ENCODE data around the gene SDR42E1. TPM values are rescaled to one million over a fixed set of nuclear protein-coding genes. Genes with fewer than 3 reads are reported as not detected.

Gene SDR42E1
- total and polyA plus RNA-seq, 2 of the 13 experiments (the other 11 are each of a cell fraction or from before 2014, with no cell fraction given), result 0.01 to 0.13 TPM

GRCh38 chr16:82055728-82056549 is 44.7 kb upstream of the SDR42E1 start (continued):
- TF ChIP-seq NCOR1 (IDR thresholded peaks at IDR 0.05; ENCODE audit: borderline replicate concordance, low read length), result peak; percentile 90
- no peak for TF ChIP-seq SALL1 (CRISPR knock-in tag; IDR thresholded peaks at IDR 0.05)
- no peak for TF ChIP-seq TAF1 (CRISPR knock-in tag; IDR thresholded peaks at IDR 0.05)
- TF ChIP-seq ZNF383 (CRISPR knock-in tag; IDR thresholded peaks at IDR 0.05; ENCODE audit: borderline replicate concordance), result no peak
- no peak for TF ChIP-seq IKZF5 (CRISPR knock-in tag; IDR thresholded peaks at IDR 0.05)
- no peak for TF ChIP-seq MAFK (conservative IDR thresholded peaks at IDR 0.05 in 1 of 2, IDR thresholded peaks at IDR 0.05 in 1 of 2; ENCODE audit: low read length in 2 of 2)
- no peak for TF ChIP-seq ZNF747 (CRISPR knock-in tag; IDR thresholded peaks at IDR 0.05; ENCODE audit: borderline replicate concordance)
- TF ChIP-seq AKAP8 (CRISPR knock-in tag; IDR thresholded peaks at IDR 0.05), result no peak
- TF ChIP-seq ZSCAN20 (CRISPR knock-in tag; IDR thresholded peaks at IDR 0.05; ENCODE audit: borderline replicate concordance), result 0 out of 2 replicates have a peak, but pooled peaks have one; percentile 5
- no peak for TF ChIP-seq SMC3 (IDR thresholded peaks at IDR 0.05; ENCODE audit: low read length)
- no peak for TF ChIP-seq ZNF776 (CRISPR knock-in tag; IDR thresholded peaks at IDR 0.05)
- peak; percentile 56; the same call in 1 of the 2 replicates for TF ChIP-seq ZNF614 (CRISPR knock-in tag; IDR thresholded peaks at IDR 0.05; ENCODE audit: borderline replicate concordance)
- no peak for TF ChIP-seq CREBL2 (CRISPR knock-in tag; IDR thresholded peaks at IDR 0.05; ENCODE audit: borderline replicate concordance)
- TF ChIP-seq ARID4A (CRISPR knock-in tag; IDR thresholded peaks at IDR 0.05; ENCODE audit: borderline replicate concordance), result no peak; the same call in 1 of the 2 replicates
- TF ChIP-seq ZNF20 (CRISPR knock-in tag; IDR thresholded peaks at IDR 0.05), result no peak
- no peak for TF ChIP-seq GTF3A (CRISPR knock-in tag; conservative IDR thresholded peaks at IDR 0.05)
- TF ChIP-seq REL (CRISPR knock-in tag; conservative IDR thresholded peaks at IDR 0.05), result no peak
- TF ChIP-seq ZNF274 (CRISPR knock-in tag; IDR thresholded peaks at IDR 0.05), result no peak
- no peak for TF ChIP-seq SRSF1 (optimal IDR thresholded peaks at IDR 0.05; ENCODE audit: low read depth, low read length)
- no peak; the same call in 1 of the 2 replicates for TF ChIP-seq NFKBIZ (CRISPR knock-in tag; IDR thresholded peaks at IDR 0.05)
- no peak for TF ChIP-seq KDM5B (CRISPR knock-in tag; IDR thresholded peaks at IDR 0.05; ENCODE audit: borderline replicate concordance)
- no peak for TF ChIP-seq ZNF550 (CRISPR knock-in tag; IDR thresholded peaks at IDR 0.05; ENCODE audit: borderline replicate concordance)
